ENCODE results near the gene TMEM134.

DNA sequence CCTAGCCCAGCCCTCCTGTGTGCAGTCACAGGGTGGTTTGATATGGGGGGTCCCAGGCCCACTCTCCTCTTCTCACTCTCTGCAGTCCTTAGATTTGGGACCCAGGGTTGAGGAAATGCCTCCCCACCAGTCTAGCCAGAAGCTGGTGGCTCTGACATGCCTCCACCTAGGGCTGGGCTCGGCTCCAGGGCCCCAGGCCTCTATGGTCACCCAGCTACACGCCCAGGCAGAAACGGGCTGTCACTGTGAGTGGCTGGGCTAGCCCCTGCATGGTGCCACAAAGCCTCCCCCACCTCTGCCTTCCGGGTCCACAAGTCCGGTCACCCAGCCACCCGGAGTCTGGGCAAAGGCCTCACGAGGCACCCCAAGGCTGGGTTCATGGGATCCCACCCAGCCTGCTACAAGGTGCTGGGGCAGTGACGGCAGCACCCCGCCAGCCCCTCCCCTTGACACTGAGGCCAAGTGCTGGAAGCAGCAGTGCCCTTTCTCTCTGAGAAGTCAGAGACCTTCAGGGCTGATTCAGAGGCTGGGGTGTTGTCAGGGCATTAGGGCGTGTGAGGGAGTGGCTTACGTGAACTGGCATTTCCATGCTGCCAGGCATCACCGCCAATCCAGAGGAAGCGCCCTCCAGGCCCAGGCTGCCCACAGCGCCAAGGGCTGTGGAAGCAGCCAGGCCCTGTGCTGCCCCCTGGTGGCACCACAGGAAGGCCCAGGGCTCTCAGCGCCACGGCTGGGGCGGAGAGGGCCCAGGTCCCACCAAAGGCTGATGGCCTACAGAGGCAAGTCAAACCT lies 36.8 kb upstream of the TMEM134 start:
- peak; percentile 96 to 99 (median 98) for TF ChIP-seq CTCF (IDR thresholded peaks at IDR 0.05)
- TF ChIP-seq POLR2A (IDR thresholded peaks at IDR 0.05) = peak in 1 of 2 donors; percentile 69

All from heart left ventricle (tissue), 13 donors.